Ecto neural progenitor cell (in vitro differentiated cells): ENCODE measurements around the gene NDUFS8.
A peak's percentile ranks its signal among the peaks of the same experiment; 100 is the strongest.

ENCODE experiments used
- DNase-seq: peaks from one replicate; pipeline ENCODE4 v3.0.0-alpha.2; 2018; ENCODE audit warnings: low spot score

NDUFS8 gene

DNA sequence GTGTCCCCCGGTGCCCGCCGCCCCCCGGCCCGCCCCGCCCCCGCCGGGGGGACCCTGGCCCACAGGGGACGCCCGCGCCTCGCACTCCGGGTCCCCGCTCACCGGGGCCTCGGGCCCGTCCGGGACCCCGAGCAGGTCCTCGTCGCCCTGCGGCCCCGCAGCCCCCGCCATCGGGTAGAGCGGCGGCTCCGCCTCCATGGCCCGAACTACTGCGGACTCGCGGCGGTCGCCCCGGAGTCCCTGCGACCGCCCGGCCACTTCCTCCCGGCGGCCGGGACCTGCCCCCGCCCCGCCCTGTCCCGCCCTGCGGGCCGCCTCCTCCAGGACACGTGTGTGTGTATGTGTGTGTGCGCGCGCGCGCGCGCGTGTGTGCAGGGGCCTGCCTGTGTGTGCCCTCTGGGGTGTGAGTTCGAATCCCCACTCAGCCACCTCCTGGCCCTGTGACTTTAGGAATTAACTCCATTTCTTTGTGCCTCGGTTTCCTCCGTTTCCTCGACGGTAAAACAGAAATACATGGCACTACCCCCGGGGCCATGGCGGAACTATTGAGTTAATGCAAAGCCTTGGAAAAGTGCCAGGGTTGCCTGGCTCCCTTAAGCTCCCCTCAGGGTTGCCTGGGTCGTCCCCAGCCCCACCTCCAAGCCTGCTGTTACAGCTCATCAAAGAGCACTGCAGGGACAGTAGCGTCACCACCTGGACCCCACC, 26.5 kb upstream of the NDUFS8 start, which contains the start of gene UNC93B1:
Gene UNC93B1 (minus strand): TSS at position 252 of the 705 bp plus-strand sequence. CDS start 54 bp downstream, at position 198.
- DNase-seq = peak; percentile 83

DNA sequence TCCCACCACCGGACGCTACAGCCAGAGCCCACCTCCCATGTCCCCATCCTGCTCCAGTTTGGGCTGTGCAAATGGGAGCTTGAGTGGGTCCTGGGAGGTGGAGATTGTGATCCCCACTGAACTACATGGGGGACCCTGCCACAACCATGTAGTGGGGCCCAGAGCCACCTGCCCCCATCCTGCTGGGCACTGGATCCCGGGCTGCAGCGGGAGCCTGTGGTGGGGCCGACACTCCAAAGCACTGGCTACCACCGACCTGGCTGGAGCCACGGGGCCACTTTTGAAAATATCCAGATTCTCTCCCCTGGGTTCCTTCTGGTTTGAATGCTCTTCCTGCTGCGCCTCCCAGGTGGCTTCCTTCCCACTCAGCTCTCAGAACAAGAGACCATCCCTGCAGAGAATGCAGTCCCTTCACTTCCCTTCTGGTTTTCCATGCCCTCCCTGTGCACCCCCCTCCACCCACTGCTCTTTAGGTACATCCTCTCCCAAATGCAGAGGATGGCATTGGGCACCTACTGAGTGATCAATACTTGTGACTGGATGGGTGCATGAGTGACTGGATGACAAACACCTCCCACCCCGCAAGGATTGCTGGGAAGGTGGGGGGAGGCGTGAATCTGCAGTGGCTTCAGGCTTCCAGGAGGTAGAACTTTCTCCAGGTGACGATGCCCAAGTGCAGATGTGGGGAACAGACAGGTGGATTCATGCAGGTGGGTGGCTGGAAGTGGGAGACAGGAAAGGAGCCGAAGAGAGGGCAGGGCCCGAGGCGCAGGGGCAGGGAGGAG, 25.7 kb upstream of the NDUFS8 start:
- DNase-seq = no peak

DNA sequence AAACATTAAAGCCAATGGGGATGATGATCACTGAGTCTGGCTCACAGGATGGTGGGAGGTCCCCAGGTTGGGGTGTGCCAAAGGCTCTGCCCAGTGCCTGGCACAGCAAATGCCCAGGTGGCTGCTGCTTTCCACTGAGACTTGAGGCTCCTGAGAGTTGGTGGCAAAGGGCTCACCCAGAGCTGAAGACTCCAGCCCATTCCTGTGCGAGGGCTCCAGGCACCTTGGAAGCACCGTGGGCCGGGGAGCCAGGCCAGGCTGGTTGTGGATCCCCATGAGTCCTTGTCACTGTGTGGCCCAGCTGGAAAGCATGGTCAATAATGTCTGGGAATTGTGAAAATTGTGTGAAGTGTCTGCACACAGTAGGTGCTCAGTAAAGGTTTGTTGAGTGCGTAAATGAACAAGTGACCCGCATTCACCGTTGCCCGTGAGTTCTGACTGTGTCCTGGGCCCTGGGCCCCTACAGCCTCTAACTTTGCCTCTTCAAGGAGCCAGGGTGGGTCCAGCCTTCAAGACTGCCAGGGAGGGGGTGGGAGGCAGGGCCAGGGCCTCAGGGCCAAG, 23.8 kb upstream of the NDUFS8 start:
- no peak for DNase-seq

DNA sequence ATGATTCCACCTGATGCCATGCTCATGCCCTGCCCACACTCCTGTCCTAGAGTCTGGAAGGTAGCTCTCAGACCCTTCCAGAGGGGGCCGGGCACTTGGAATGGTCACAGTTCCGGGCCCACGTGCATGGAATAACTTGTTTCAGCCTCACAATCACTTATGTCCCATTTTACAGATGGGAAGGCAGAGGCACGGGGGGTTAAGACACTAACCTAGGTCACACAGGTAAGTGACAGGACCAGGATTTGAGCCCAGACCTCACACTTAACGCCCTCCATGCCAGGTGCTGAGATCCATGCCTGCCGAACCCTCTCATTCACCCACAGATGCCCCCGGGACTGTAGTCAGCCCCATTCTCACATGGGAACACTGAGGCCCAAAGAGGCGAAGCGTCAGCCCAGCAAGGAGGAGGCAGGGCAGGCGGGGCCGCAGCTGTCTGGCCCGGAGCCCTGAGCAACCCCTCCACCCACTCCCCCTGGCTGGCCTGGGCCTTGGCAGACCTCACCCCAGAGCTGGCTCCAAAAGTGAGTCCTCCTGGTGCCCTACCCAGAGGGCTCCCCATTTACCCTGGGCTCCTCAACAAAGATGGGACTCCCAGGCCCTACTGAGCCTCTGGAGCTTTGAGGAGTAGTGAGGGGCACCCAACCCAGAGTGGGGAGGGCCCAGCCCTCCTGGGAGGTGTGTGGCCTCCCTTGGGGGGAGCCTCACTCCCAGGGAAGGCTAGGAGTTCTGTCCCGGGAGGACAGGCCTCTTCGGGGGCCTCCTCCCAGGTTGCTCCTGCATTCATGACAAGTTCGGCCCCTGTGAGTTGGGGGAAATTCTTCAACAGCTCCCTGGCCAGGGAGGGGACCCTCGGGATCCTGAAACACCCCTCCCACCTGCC, 22.7 kb upstream of the NDUFS8 start:
- no peak for DNase-seq

DNA sequence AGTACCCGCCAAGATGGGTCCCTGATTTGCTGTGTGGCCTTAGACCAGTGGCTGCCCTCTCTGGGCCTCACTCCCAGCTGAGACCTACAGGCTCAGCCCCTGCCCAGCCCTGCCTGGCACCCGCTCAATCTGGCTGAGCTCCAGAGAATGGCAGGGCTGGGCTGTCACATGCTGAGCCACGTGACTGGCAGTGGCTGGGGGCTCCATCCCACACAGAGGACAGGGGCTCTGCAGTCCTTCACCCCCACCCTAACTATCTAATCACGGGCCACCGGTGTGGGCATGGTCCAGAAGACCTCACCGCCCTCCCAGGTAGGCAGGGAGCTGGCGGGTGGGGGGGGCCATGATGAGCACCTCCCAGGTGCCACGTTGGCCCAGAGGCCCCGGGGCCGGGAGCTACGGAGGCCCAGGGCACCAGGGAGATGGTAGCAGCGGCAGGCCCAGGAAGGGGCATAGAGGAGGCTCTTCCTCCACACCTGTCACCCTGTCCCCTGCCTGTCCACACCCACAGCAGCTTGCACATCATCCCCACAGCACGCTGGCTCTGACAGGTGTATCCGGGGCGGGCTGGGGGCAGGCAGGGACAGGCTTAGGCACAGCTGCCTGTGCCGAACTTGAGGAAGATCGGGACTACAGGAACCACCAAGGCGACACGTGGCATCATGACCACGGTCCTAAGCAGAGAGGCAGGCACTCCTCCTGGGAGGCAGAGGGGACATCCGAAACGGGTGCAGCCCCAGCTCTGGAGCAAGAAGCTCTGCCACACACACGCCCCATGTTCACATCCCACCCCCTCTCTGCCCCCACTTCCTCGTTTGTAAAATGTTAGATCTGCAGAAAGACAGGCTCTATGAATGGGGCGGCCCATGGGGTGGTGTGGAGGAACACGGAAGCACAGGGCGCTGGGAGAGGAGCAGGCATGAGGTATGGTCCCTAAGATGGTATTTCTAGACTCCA, 21.8 kb upstream of the NDUFS8 start:
- DNase-seq = no peak

DNA sequence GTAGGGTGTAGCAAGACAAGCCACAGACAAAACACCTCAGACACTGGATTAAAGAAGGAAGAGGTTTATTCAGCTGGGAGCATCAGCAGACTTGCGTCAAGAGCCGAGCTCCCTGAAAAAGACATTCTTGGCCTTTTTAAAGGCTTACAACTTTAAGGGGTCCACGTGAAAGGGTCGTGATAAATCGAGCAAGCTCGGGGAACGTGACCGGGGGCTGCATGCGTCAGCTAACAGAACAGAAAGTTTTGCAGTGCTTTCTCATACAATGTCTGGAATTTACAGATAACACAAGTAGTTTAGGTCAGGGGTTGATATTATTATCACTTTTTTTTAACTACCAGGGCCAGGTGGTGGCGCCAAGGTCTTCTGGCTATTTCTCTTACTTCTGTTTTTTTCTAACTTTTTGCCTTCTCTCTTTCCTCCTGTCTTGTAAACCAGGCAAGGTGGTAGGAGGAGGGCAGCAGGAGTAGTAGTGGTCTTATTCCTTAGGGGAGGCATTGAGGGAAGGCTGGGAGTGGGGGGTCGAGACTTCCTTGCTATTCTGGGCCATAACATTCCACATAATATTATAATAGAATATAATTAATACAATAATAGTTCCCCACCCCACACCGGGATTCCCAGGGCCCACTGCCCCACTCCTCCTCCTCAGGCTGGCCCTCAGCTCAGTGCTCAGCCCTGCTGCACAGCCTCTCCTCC, 20.9 kb upstream of the NDUFS8 start:
- no peak for DNase-seq

DNA sequence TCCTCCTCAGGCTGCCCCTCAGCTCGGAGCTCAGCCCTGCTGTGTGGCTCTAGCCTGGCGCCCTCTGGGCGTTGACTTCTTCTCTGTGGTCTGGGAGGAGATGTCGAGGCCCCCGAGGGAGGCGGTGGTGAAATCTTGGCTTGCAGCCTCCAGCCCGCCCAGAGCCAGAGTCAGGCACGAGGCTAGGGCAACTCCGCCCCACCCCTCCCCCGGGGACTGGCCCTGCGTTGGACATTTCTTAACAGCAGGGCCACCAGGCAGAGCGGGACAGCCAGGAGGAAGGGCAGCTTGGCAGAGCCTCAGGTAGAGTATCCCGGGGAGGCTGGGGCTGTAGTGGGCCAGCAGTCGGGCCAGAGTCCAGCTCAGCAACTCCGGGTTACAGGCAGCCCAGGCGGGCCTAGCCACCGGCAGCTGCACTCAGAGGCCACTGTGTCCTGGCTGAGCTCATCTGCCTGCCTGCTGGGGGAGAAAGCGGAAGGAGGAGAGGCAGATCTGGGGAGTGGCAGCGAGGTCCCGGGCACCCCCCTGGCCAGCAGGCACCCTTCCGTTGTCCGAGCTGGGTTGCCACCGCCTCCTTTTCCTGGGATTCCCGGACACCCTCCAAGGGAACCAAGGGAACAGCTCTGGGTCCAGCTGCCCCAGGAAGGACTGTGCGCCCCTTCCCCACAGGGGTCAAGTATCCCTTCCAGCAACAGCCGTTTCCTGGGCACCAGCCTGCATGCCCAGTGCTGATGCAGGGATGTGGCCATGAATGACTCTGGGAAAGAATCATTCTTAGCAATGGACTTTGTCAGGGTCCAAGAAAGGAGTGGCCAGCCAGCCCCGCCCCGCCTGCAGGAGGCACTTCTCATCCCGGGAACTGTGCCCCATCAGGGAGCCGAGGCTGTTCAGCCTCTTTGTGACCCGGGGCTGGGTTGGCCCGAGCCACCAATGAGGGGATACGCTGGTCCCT, 20.1 kb upstream of the NDUFS8 start, which contains the start of gene ALDH3B1:
Gene ALDH3B1 (plus strand): TSS at position 238 of the 952 bp plus-strand sequence. CDS start 4,971 bp downstream, outside the sequence.
- peak; percentile 74 for DNase-seq

DNA sequence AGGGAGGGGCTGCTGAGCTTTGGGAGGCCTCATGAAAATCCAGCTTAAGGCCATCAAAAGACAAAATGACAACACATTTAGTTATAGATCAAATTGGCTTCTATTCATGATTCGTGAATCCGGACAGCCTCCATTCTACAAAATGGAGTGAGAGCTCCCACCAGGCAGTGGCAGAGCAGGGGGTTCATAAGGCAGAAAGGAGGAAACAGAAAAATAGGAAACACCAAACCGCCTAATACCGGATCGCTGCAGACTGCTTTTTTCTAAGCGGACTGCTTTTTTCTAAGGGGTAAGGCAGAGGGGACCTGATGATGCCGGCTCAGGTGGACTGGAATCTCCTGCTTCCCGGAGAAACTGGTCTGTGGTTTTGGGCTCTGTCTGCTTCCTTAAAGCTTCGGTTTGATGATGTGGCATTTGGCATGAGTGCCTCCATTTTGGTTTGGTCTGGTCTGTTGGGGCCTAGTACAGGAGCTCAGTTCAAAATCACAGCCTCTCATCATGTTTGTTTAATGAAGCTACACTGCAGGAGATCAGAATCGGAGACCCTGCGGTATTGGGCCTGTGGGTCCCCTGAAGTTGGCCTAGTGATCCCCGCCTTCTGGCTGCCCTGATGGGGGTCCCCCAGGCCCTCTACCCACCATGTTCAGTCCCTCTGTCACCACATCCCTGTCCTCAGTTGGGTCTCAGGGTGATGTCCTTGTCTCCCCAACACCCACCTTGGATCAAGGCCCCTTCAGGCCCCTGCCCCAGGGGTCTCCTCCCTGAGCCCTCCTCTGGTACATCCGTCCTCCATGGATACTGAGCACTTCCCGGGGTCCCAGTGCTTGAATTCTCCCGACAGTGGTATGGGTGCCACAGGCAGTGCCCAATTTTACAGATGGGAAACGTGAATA, 19.2 kb upstream of the NDUFS8 start:
- DNase-seq = no peak

DNA sequence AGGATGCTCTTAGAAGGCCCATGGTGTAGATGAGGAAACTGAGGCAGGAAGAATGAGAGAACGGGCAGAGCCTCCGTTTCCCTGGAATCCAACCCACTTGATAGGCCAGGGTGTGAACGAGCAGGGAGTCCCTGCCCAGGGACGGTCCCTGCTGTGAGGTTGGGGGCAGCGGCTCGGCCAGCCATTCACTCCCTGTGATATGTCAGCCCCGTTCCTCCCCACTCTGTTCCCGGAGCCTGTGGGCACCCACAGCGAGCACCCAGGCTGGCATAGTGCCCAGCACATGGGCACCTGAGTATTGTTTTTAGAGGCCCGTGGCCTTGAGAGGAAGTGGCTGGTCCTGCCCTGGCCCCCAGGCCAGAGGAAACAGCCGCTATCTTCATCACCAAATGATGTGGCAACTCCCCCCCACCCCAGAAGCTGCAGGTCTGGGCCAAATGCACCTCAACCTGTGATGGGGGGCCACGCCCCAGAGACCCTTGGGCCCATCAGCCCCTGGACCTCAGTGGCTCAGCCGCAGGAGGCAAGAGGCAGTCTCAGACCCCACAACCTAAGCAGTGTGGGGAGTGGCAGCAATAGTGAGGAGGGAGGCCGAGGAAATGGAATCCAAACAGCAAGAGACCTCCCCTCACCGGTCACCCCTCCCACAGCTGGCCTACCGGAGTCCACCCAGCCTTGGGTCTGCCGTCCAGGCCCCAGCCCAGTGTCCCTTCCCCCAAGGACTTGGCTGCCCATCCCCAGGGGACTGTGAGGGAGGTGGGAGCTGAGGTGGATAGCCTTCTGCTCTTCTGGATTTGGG, 18.2 kb upstream of the NDUFS8 start:
- DNase-seq = no peak

DNA sequence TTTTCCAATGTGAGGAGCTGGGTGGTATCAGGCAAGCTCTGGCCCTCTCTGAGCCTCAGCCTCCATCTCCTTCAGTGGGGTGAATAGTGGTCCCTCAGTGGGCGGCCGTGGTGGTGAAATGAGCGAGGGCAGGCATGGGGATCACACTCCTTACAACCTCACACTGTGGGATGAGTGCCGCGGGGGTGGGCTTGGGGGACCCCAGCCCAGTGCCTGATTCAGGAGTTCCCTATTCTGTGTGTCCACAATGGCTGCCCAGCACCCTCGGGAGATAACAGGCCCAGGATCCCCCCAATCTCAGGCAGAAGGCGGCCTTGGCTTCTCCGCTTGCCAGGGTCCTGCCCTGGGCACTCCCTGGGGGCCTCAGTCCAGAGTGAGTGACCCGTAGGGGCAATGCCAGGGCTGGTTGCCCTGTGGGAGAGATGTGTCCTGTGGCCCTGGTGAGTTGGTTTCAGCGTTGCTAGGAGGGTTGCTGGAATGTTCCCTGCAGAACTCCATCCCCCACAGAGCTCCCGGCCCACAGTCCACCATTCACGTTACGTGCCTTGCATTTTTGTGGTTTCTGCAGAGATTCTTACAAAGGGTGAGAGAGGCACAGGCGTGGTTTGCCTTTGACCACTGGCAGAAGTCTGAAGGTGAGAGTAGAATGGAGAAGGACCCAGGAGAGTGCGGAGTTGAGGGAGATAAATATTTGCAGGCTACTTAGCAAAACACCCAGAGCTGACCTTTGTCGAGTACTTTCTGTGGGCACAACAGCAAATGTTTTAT, 17.5 kb upstream of the NDUFS8 start:
- no peak for DNase-seq

DNA sequence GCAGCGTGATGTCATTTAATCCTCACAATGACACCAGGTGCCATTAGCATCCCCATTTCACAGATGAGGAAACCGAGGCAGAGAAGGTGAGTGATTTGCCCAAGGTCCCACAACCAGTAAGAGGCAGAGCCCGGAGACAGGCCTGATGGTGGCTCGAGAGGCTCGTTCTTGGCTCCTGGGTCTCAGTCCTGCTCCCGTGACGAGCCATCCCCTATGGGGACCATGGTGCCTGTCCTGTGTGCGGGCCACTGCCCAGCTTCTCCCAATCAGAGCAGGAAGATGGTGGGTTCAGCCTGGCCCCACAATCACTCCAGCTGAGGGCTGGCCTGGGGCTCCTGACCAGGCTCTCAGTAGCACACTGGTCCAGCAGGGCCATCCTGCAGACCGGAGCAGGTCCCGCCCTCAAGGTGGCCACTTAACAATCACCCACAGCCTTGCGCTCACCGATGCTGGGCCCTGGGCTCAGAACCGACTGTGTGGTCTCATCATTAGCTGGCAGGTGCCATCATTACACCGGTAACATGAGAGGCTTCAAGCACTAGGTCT, 16.8 kb upstream of the NDUFS8 start:
- no peak for DNase-seq

DNA sequence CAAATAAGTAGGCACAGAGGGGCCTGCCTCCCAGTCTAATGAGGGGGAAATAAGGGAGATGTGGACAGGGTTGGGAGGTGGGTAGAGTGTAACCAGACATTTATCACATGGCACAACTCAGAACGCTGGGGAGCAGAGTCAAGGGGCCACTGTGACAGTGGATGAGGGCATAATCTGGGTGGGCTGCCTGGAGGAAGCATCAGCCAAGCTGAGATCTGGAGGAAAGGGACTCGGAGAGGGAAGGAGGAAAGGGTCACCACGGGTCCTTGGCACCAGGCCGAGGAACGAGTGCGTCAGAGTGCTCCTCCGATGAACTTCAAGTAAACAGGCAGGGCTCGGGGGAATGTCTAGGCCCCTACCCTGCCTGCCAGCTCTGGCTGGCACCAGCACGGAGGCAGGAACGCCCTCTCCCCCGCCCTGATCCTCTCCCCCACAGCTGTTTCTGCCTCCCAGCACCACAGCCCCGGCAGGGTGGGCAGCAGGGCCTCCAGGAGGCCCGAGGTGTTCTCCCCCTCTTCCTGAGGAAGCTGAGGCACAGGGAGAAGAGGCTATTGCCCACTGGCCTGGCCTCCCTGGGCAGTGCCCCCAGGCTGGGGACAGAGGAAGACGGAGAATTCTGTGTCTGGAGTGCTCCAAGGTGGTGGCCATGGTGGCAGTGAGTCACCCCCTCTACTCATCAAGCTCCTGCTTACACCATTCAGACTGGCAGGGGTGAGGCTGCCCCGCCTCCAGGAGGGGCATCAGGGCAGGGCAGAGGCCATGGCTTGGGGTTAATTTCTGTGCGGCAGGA, 16.1 kb upstream of the NDUFS8 start:
- no peak for DNase-seq

DNA sequence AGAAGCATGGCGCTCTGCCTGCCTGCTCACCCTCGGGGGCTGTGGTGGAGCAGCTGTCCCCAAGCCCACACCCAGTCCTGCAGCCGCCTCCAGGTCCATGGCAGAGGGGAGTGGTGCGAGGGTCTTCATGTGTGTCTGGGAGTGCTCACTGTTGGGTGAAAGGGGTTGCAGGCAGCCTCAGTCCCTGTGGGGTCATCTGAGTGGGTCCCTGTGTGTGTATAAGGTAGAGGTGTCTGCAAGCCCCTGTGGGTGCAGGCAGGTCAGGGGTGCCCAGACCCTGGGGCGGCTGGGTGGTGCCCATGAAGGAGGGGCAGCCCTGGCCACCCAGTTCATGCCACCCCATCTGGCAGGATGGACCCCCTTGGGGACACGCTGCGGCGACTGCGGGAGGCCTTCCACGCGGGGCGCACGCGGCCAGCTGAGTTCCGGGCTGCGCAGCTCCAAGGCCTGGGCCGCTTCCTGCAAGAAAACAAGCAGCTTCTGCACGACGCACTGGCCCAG, 15.5 kb upstream of the NDUFS8 start:
- DNase-seq = no peak

DNA sequence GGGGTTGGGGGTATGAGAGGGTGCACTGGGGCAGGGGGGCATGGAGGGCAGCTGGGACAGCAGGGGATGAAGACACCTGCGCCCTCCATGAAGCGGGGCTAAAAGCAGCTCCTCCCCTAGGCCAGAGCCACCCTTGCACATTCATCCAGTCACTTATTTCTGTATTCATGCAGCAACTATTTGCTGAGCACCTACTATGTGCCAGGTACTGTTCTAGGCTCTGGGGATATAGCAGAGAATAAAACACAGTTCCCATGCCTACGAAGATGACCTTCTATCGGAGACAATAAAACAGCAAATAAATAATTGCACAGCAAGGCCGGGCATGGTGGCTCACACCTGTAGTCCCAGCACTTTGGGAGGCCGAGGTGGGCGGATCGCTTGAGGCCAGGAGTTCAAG, 15.0 kb upstream of the NDUFS8 start:
- no peak for DNase-seq
